SK-N-SH (cell line): ENCODE measurements around the gene ALDH4A1. TPM values are rescaled to one million over a fixed set of nuclear protein-coding genes. Genes with fewer than 3 reads are reported as not detected.
A peak's percentile ranks its signal among the peaks of the same experiment; 100 is the strongest.

Experiments used
- CTCF ChIA-PET: fragments of 300-600, 350-600 bp; formaldehyde crosslinking; extraction: SDS; loops from one replicate; lab custom pipeline; 2021; lab: Yijun Ruan, JAX
- POLR2A ChIA-PET: fragments of 350-600 bp; sonication (Branson Sonifier 250); formaldehyde crosslinking; extraction: SDS; loops from one replicate; lab custom pipeline; 2020; ENCODE audit warnings: antibody characterized with exemption, inconsistent platforms; lab: Yijun Ruan, JAX
- DNase-seq: peaks from one replicate; pipeline ENCODE4 v3.0.0; 2012
- H2AFZ ChIP-seq: fragments of 200-600 bp; sonication (generic); 2 replicates; pipeline ENCODE4 v1.8.1; 2016; ENCODE audit warnings: antibody characterized with exemption, mild to moderate bottlenecking, low read depth
- H3F3A ChIP-seq: fragments of 200-600 bp; sonication (generic); replicated peaks from 2 replicates; pipeline ENCODE3; 2016; ENCODE audit warnings: antibody characterized with exemption, mild to moderate bottlenecking; ENCODE audit not compliant: insufficient read depth
- H3K27ac ChIP-seq, 2 experiments: fragments of 200-500 bp in 1 of 2; fragments of 200-600 bp in 1 of 2; sonication (Bioruptor generic) in 1 of 2; sonication (generic), shearing (Covaris generic) in 1 of 2; 2 replicates each; pipeline versions ENCODE4 v1.5.1 to v1.6.1; 2014 to 2016; ENCODE audit warnings: low read depth in 2 of 2, inconsistent platforms in 1 of 2, low read length in 1 of 2, mild to moderate bottlenecking in 1 of 2, mixed read lengths in 1 of 2
- H3K27me3 ChIP-seq: fragments of 200-600 bp; sonication (generic), shearing (Covaris generic); 2 replicates; pipeline ENCODE4 v1.6.1; 2016; ENCODE audit warnings: mixed run types; ENCODE audit not compliant: insufficient read depth
- H3K36me3 ChIP-seq, 2 experiments: fragments of 200-500 bp in 1 of 2; fragments of 200-600 bp in 1 of 2; sonication (Bioruptor generic) in 1 of 2; sonication (generic) in 1 of 2; replicated peaks in 1 of 2; 2 replicates each; pipeline versions ENCODE3 to v1.5.1; 2014 to 2016; ENCODE audit warnings: low read length in 1 of 2, mild to moderate bottlenecking in 1 of 2; ENCODE audit not compliant: insufficient read depth in 2 of 2, control insufficient read depth in 1 of 2
- H3K4me1 ChIP-seq, 2 experiments: fragments of 200-500 bp in 1 of 2; fragments of 200-600 bp in 1 of 2; sonication (Bioruptor generic) in 1 of 2; sonication (generic), shearing (Covaris generic) in 1 of 2; 2 replicates each; pipeline versions ENCODE4 v1.5.1 to v1.6.1; 2014 to 2016; ENCODE audit warnings: low read depth in 1 of 2, low read length in 1 of 2, mixed run types in 1 of 2; ENCODE audit not compliant: insufficient read depth in 2 of 2, control insufficient read depth in 1 of 2
- H3K4me2 ChIP-seq: fragments of 200-600 bp; sonication (generic), shearing (Covaris generic); 2 replicates; pipeline ENCODE4 v1.6.1; 2017; ENCODE audit warnings: mixed run types
- H3K4me3 ChIP-seq, 2 experiments: fragments of 200-500 bp in 1 of 2; fragments of 200-600 bp in 1 of 2; sonication (Bioruptor generic) in 1 of 2; sonication (generic), shearing (Covaris generic) in 1 of 2; 2 replicates each; pipeline versions ENCODE4 v1.5.1 to v1.8.1; 2014 to 2016; ENCODE audit warnings: low read depth in 2 of 2, inconsistent platforms in 1 of 2, low read length in 1 of 2, mild to moderate bottlenecking in 1 of 2, mixed read lengths in 1 of 2, moderate library complexity in 1 of 2
- H3K79me2 ChIP-seq: fragments of 200-600 bp; sonication (generic); 2 replicates; pipeline ENCODE4 v1.8.1; 2017; ENCODE audit warnings: mild to moderate bottlenecking; ENCODE audit not compliant: insufficient read depth
- H3K9ac ChIP-seq: fragments of 200-600 bp; sonication (generic); 2 replicates; pipeline ENCODE4 v1.6.1; 2017; ENCODE audit warnings: mixed run types
- H3K9me2 ChIP-seq: fragments of 200-600 bp; sonication (generic); 2 replicates; pipeline ENCODE4 v1.6.1; 2017; ENCODE audit warnings: mixed run types
- H3K9me3 ChIP-seq: fragments of 200-600 bp; sonication (generic); 2 replicates; pipeline ENCODE4 v1.6.1; 2017; ENCODE audit warnings: mixed run types, mild to moderate bottlenecking, moderate library complexity
- H4K20me1 ChIP-seq: fragments of 200-600 bp; sonication (generic); 2 replicates; pipeline ENCODE4 v1.6.1; 2017; ENCODE audit warnings: mild to moderate bottlenecking, mixed run types; ENCODE audit not compliant: insufficient read depth
- CHD2 ChIP-seq: fragments of 150-350 bp; IDR thresholded peaks from 2 replicates; pipeline ENCODE4 v1.6.1; 2018; ENCODE audit warnings: low read length; ENCODE audit not compliant: partially characterized antibody
- EP300 ChIP-seq, 2 experiments: IDR thresholded peaks; 2 replicates each; pipeline versions ENCODE4 v1.4.0 to v1.6.1; 2012; ENCODE audit warnings: borderline replicate concordance in 1 of 2, low read depth in 1 of 2, low read length in 1 of 2
- EZH2phosphoT487 ChIP-seq: fragments of 200-600 bp; sonication (generic); IDR thresholded peaks from 2 replicates; pipeline ENCODE4 v1.6.1; 2017; ENCODE audit warnings: low read depth, mixed run types, mild to moderate bottlenecking, antibody characterized with exemption, moderate library complexity, borderline replicate concordance
- FOSL2 ChIP-seq: IDR thresholded peaks from 2 replicates; pipeline ENCODE4 v1.4.0; 2012; ENCODE audit warnings: low read depth, mild to moderate bottlenecking, moderate library complexity, borderline replicate concordance
- FOXJ3 ChIP-seq: sonication (generic); formaldehyde crosslinking; IDR thresholded peaks from 2 replicates; pipeline ENCODE4 v1.5.1; 2020; ENCODE audit warnings: mild to moderate bottlenecking, missing genetic modification reagents
- GATA2 ChIP-seq: sonication (generic); formaldehyde crosslinking; IDR thresholded peaks from 2 replicates; pipeline ENCODE4 v1.5.0; 2020; ENCODE audit warnings: mild to moderate bottlenecking, missing genetic modification reagents
- JUND ChIP-seq: IDR thresholded peaks from 2 replicates; pipeline ENCODE4 v1.4.0; 2012
- MXI1 ChIP-seq: IDR thresholded peaks from 2 replicates; pipeline ENCODE4 v1.6.1; 2012; ENCODE audit warnings: mild to moderate bottlenecking, low read depth, low read length, improper control_type of control experiment
- NFIC ChIP-seq: IDR thresholded peaks from 2 replicates; pipeline ENCODE4 v1.4.0; 2012; ENCODE audit warnings: borderline replicate concordance
- POLR2AphosphoS5 ChIP-seq: IDR thresholded peaks from 2 replicates; pipeline ENCODE4 v1.6.1; 2012; ENCODE audit warnings: low read depth, low read length
- RAD21 ChIP-seq: IDR thresholded peaks from 2 replicates; pipeline ENCODE4 v1.6.1; 2012; ENCODE audit warnings: mild to moderate bottlenecking, low read length
- RFX5 ChIP-seq: IDR thresholded peaks from 2 replicates; pipeline ENCODE4 v1.6.1; 2012; ENCODE audit warnings: mild to moderate bottlenecking, improper control_type of control experiment, low read length
- RXRA ChIP-seq: IDR thresholded peaks from 2 replicates; pipeline ENCODE4 v1.4.0; 2012; ENCODE audit warnings: low read depth, mild to moderate bottlenecking, borderline replicate concordance
- SIN3A ChIP-seq: IDR thresholded peaks from 2 replicates; pipeline ENCODE4 v1.6.1; 2012; ENCODE audit warnings: low read depth, mild to moderate bottlenecking, low read length, moderate library complexity, borderline replicate concordance
- SMC3 ChIP-seq: IDR thresholded peaks from 2 replicates; pipeline ENCODE4 v1.6.1; 2012; ENCODE audit warnings: low read depth, low read length, improper control_type of control experiment
- TAF1 ChIP-seq: IDR thresholded peaks from 2 replicates; pipeline ENCODE4 v1.6.1; 2012; ENCODE audit warnings: low read depth, mild to moderate bottlenecking, low read length, moderate library complexity, borderline replicate concordance
- TCF12 ChIP-seq: IDR thresholded peaks from 2 replicates; pipeline ENCODE4 v1.4.0; 2012
- YY1 ChIP-seq: IDR thresholded peaks from 2 replicates; pipeline ENCODE4 v1.4.0; 2012; ENCODE audit warnings: low read depth, mild to moderate bottlenecking
- WGBS: methylation state at CpG from one replicate; pipeline ENCODE4 v1.1.6; 2017; ENCODE audit warnings: low lambda C conversion rate; 5-methylcytosine and 5-hydroxymethylcytosine counted together
- polyA plus RNA-seq, 3 experiments: library from polyadenylated mRNA; depleted of rRNA; stranded (reverse); fragments of >200 nt; gene quantifications; 2 replicates each; pipeline ENCODE4 v1.2.3, GENCODE V29; 2012
- TF ChIP-seq, protein P1 (sequence below): IDR thresholded peaks from 2 replicates; pipeline ENCODE4 v1.4.0; 2012; ENCODE audit warnings: low read depth
- TF ChIP-seq, protein P2 (sequence below): fragments of 150-350 bp; IDR thresholded peaks from 2 replicates; pipeline ENCODE4 v1.6.1; 2017; ENCODE audit warnings: antibody characterized with exemption, low read length, low read depth, borderline replicate concordance
- TF ChIP-seq, protein P3 (sequence below): IDR thresholded peaks from 2 replicates; pipeline ENCODE4 v1.4.0; 2012; ENCODE audit warnings: low read depth, borderline replicate concordance
- TF ChIP-seq, protein P4 (sequence below): IDR thresholded peaks from 2 replicates; pipeline ENCODE4 v1.6.1; 2012; ENCODE audit warnings: mild to moderate bottlenecking, low read depth, low read length, moderate library complexity
- TF ChIP-seq, protein P5 (sequence below): fragments of 150-350 bp; IDR thresholded peaks from 2 replicates; pipeline ENCODE4 v1.6.1; 2016; ENCODE audit warnings: mild to moderate bottlenecking, low read depth, low read length

The ALDH4A1 gene, protein sequence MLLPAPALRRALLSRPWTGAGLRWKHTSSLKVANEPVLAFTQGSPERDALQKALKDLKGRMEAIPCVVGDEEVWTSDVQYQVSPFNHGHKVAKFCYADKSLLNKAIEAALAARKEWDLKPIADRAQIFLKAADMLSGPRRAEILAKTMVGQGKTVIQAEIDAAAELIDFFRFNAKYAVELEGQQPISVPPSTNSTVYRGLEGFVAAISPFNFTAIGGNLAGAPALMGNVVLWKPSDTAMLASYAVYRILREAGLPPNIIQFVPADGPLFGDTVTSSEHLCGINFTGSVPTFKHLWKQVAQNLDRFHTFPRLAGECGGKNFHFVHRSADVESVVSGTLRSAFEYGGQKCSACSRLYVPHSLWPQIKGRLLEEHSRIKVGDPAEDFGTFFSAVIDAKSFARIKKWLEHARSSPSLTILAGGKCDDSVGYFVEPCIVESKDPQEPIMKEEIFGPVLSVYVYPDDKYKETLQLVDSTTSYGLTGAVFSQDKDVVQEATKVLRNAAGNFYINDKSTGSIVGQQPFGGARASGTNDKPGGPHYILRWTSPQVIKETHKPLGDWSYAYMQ
- 18.5 and 26.2 TPM in 2 replicates for polyA plus RNA-seq (2012; rRNA removed)
- 11.9 and 17.9 TPM in 2 replicates for polyA plus RNA-seq (2012; cell fraction: cytosol; rRNA removed)
- 38.5 and 69.7 TPM in 2 replicates for polyA plus RNA-seq (2012; cell fraction: nucleus; rRNA removed)

DNA sequence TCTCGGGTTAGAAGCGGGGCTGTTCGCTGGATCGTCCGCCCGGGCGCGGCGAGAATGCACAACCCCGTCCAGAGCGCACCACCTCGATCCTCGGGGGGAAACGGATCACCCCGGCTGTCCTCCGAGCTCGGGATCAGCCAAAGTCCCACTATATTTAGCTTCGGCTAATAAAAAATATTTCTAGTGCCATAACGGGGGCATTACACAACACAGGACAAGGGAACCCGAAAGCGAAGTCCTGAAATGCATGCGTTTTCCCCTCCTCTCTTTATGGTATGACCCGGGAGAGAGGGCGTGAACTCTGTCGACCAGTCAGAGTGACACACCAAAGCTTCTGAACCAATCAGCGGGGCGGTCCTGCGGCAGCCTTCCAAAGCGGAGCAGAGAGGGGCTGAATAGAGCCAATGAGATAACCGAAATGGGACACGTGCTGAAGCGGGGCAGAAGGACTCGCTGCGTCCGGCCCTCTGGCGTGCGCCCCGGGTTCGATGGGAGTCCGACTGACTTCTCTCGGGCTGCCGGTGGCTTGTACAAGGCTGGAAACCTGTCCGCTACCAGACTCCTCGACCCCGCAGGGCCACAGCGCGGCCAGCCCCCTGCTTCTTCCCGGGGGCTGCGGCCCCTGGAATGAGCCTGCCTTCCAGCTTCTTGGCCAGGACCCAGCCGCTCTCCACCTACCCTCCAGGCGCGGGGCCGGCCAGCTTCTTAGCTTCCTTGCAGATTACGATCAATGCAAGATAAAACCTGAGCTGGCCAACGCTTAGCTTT is at the start of gene ALDH4A1:
Gene ALDH4A1, minus strand, starts transcription at position 33 of the 768 bp plus-strand sequence. Its CDS starts 32 bp downstream, at position 1.
- peaks cover 9 to 16% of the 10 kb centered on the region in 2 experiments; a peak in 2 of 4 replicates for H3K4me1 ChIP-seq
- peak; percentile 98 for DNase-seq
- no peaks in the 10 kb centered on the region for H3K27me3 ChIP-seq
- peak within 1 kb of the TSS; percentile 93 to 94 for H3K4me3 ChIP-seq
- H3K9me2 ChIP-seq = no peaks in the 10 kb centered on the region
- peak within 1 kb of the TSS; percentile 76 to 93 for H3K27ac ChIP-seq
- ChIA-PET POLR2A (interaction anchor here (0.7 to 1.5 kb wide), 4 partner anchors 18 to 170 kb away, joined by 3 to 8 read pairs (median 4); no protein-coding TSS in a partner anchor), CTCF (interaction anchor here (0.6 to 5.2 kb wide), 9 partner anchors 9 to 305 kb away, joined by 3 to 59 read pairs (median 4); no protein-coding TSS in a partner anchor)
- peak within 1 kb of the TSS; percentile 75 for H3K9ac ChIP-seq
- H3K79me2 ChIP-seq = peaks cover 7% of the 10 kb centered on the region; the same call in 1 of the 2 replicates
- no peaks in the 10 kb centered on the region for H4K20me1 ChIP-seq
- peaks cover 6% of the 10 kb centered on the region for H3F3A ChIP-seq
- no peaks in the 10 kb centered on the region for H3K9me3 ChIP-seq
- WGBS = 0% methylated on average over 17 of the region's 55 CpGs
- H2AFZ ChIP-seq = peak within 1 kb of the TSS; percentile 84
- no peaks in the 10 kb centered on the region for H3K36me3 ChIP-seq
- peak within 1 kb of the TSS; percentile 90 for H3K4me2 ChIP-seq
- peak; percentile 81; the same call in 1 of the 2 replicates for TF ChIP-seq RFX5
- TF ChIP-seq RAD21 = no peak
- TF ChIP-seq, protein P1, sequence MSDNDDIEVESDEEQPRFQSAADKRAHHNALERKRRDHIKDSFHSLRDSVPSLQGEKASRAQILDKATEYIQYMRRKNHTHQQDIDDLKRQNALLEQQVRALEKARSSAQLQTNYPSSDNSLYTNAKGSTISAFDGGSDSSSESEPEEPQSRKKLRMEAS = peak; percentile 95
- TF ChIP-seq, protein P2, sequence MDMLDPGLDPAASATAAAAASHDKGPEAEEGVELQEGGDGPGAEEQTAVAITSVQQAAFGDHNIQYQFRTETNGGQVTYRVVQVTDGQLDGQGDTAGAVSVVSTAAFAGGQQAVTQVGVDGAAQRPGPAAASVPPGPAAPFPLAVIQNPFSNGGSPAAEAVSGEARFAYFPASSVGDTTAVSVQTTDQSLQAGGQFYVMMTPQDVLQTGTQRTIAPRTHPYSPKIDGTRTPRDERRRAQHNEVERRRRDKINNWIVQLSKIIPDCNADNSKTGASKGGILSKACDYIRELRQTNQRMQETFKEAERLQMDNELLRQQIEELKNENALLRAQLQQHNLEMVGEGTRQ = peak; percentile 92
- TF ChIP-seq YY1 = no peak
- peak; percentile 71; the same call in 1 of the 2 replicates for TF ChIP-seq TAF1
- TF ChIP-seq POLR2AphosphoS5 = no peak
- TF ChIP-seq, protein P3, sequence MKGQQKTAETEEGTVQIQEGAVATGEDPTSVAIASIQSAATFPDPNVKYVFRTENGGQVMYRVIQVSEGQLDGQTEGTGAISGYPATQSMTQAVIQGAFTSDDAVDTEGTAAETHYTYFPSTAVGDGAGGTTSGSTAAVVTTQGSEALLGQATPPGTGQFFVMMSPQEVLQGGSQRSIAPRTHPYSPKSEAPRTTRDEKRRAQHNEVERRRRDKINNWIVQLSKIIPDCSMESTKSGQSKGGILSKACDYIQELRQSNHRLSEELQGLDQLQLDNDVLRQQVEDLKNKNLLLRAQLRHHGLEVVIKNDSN = peak; percentile 96
- no peak for TF ChIP-seq EZH2phosphoT487
- TF ChIP-seq EP300 (IDR thresholded peaks at IDR 0.05; ENCODE audit: borderline replicate concordance in 1 of 2, low read depth in 1 of 2, low read length in 1 of 2) = 0 out of 4 replicates have a peak, but pooled peaks of 1 of the 2 experiments have one; percentile 36
- no peak for TF ChIP-seq FOXJ3
- peak; percentile 39; the same call in 1 of the 2 replicates for TF ChIP-seq NFIC
- no peak for TF ChIP-seq SIN3A
- peak; percentile 75 for TF ChIP-seq GATA2 (CRISPR knock-in tag)
- TF ChIP-seq, protein P4, sequence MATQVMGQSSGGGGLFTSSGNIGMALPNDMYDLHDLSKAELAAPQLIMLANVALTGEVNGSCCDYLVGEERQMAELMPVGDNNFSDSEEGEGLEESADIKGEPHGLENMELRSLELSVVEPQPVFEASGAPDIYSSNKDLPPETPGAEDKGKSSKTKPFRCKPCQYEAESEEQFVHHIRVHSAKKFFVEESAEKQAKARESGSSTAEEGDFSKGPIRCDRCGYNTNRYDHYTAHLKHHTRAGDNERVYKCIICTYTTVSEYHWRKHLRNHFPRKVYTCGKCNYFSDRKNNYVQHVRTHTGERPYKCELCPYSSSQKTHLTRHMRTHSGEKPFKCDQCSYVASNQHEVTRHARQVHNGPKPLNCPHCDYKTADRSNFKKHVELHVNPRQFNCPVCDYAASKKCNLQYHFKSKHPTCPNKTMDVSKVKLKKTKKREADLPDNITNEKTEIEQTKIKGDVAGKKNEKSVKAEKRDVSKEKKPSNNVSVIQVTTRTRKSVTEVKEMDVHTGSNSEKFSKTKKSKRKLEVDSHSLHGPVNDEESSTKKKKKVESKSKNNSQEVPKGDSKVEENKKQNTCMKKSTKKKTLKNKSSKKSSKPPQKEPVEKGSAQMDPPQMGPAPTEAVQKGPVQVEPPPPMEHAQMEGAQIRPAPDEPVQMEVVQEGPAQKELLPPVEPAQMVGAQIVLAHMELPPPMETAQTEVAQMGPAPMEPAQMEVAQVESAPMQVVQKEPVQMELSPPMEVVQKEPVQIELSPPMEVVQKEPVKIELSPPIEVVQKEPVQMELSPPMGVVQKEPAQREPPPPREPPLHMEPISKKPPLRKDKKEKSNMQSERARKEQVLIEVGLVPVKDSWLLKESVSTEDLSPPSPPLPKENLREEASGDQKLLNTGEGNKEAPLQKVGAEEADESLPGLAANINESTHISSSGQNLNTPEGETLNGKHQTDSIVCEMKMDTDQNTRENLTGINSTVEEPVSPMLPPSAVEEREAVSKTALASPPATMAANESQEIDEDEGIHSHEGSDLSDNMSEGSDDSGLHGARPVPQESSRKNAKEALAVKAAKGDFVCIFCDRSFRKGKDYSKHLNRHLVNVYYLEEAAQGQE = no peak
- TF ChIP-seq, protein P5, sequence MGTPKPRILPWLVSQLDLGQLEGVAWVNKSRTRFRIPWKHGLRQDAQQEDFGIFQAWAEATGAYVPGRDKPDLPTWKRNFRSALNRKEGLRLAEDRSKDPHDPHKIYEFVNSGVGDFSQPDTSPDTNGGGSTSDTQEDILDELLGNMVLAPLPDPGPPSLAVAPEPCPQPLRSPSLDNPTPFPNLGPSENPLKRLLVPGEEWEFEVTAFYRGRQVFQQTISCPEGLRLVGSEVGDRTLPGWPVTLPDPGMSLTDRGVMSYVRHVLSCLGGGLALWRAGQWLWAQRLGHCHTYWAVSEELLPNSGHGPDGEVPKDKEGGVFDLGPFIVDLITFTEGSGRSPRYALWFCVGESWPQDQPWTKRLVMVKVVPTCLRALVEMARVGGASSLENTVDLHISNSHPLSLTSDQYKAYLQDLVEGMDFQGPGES = no peak; the same call in 1 of the 2 replicates
- TF ChIP-seq MXI1 = peak; percentile 95
- no peak; the same call in 1 of the 2 replicates for TF ChIP-seq JUND
- no peak for TF ChIP-seq RXRA
- peak; percentile 41 for TF ChIP-seq CHD2
- no peak for TF ChIP-seq SMC3
- TF ChIP-seq TCF12 = peak; percentile 13; the same call in 1 of the 2 replicates
- no peak for TF ChIP-seq FOSL2
